K562 (cell line): ENCODE measurements around the gene SLC16A12. TPM values are rescaled to one million over a fixed set of nuclear protein-coding genes. Genes with fewer than 3 reads are reported as not detected.

Source experiments
- ATAC-seq: fragments of 200-7000 bp; cut with Tn5 transposase; 3 replicates; pipeline ENCODE4 v1.9.1; 2020; ENCODE audit warnings: moderate library complexity
- BruUV-seq: library from RNA; stranded (reverse); fragments of 400-500 nt; replicated peaks from 2 replicates; lab custom pipeline; 2021; lab: Mats Ljungman, UMichigan
- CTCF ChIA-PET: fragments of 300-600 bp; formaldehyde crosslinking; extraction: SDS; loops from one replicate; lab custom pipeline; 2021; ENCODE audit warnings: low intra/inter-chr PET ratio; lab: Yijun Ruan, JAX
- POLR2A ChIA-PET: fragments of 300-600, 350-650 bp; sonication (Branson Sonifier 250); formaldehyde crosslinking; extraction: SDS; loops from one replicate; lab custom pipeline; 2021; ENCODE audit warnings: antibody characterized with exemption, inconsistent platforms; lab: Yijun Ruan, JAX
- DNase-seq, 4 experiments: peaks; one replicate each; pipeline versions ENCODE4 v3.0.0 to v3.0.0-alpha.2; 2011 to 2018; ENCODE audit warnings: low spot score in 3 of 4, mixed read lengths in 3 of 4; ENCODE audit errors: extremely low read depth in 1 of 4
- FAIRE-seq: peaks from 2 replicates; lab custom pipeline; 2011; peaks lifted over from hg19 to GRCh38; lab: Jason Lieb, UNC
- H2AFZ ChIP-seq: 2 replicates; pipeline ENCODE4 v1.6.0; 2011; ENCODE audit warnings: low read depth, low read length, control low read depth, inconsistent platforms
- H3K27ac ChIP-seq: fragments of 200-600 bp; 3 replicates; pipeline ENCODE4 v1.8.0; 2011; ENCODE audit warnings: low read depth, mild to moderate bottlenecking, control low read depth, inconsistent platforms, low read length, moderate library complexity, mixed read lengths; ENCODE audit errors: extremely low read depth
- H3K27me3 ChIP-seq, 2 experiments: fragments of 300-600 bp in 1 of 2; 2 replicates in 1 of 2; 3 replicates in 1 of 2; pipeline versions ENCODE4 v1.6.0 to v1.8.0; 2011; ENCODE audit warnings: inconsistent platforms in 2 of 2, low read length in 2 of 2, mild to moderate bottlenecking in 1 of 2, mixed read lengths in 1 of 2, moderate library complexity in 1 of 2; ENCODE audit not compliant: control insufficient read depth in 2 of 2, insufficient read depth in 2 of 2
- H3K36me3 ChIP-seq: fragments of 300-600 bp; 3 replicates; pipeline ENCODE4 v1.8.0; 2011; ENCODE audit warnings: mild to moderate bottlenecking, low read length, inconsistent platforms; ENCODE audit not compliant: control insufficient read depth, insufficient read depth
- H3K4me1 ChIP-seq, 2 experiments: fragments of 200-600 bp in 1 of 2; replicated peaks in 1 of 2; 2 replicates in 1 of 2; 3 replicates in 1 of 2; pipeline versions ENCODE4 v1.5.1 to v1.8.0; 2011; ENCODE audit warnings: inconsistent platforms in 2 of 2, low read length in 2 of 2, mild to moderate bottlenecking in 1 of 2, mixed read lengths in 1 of 2, moderate library complexity in 1 of 2; ENCODE audit not compliant: control insufficient read depth in 2 of 2, insufficient read depth in 2 of 2
- H3K4me2 ChIP-seq: 2 replicates; pipeline ENCODE4 v1.6.1; 2011; ENCODE audit warnings: low read length, control low read depth, inconsistent platforms, mixed read lengths; ENCODE audit not compliant: insufficient read depth
- H3K4me3 ChIP-seq: fragments of 200-600 bp; sonication (generic), shearing (Covaris generic); 2 replicates; pipeline ENCODE4 v1.5.1; 2016; ENCODE audit warnings: control low read depth, inconsistent platforms
- H3K79me2 ChIP-seq: fragments of 200-600 bp; 3 replicates; pipeline ENCODE4 v1.8.0; 2011; ENCODE audit warnings: low read length, inconsistent platforms; ENCODE audit not compliant: control insufficient read depth, insufficient read depth
- H3K9ac ChIP-seq, 2 experiments: 2 replicates each; pipeline versions ENCODE4 v1.6.0 to v1.6.1; 2011; ENCODE audit warnings: low read depth in 2 of 2, low read length in 2 of 2, control low read depth in 1 of 2, inconsistent platforms in 1 of 2, mild to moderate bottlenecking in 1 of 2, mixed read lengths in 1 of 2; ENCODE audit not compliant: insufficient read depth in 1 of 2
- H3K9me1 ChIP-seq: one replicate; pipeline ENCODE4 v1.6.0; 2011; ENCODE audit warnings: inconsistent platforms, mild to moderate bottlenecking, low read length, moderate library complexity; ENCODE audit not compliant: control insufficient read depth, insufficient read depth
- H3K9me3 ChIP-seq: replicated peaks from 2 replicates; pipeline ENCODE4 v1.5.1; 2011; ENCODE audit warnings: low read depth, low read length, inconsistent platforms; ENCODE audit not compliant: control insufficient read depth, insufficient read depth
- H4K20me1 ChIP-seq: replicated peaks from 2 replicates; pipeline ENCODE4 v1.6.1; 2011; ENCODE audit warnings: low read length, inconsistent platforms, mixed read lengths; ENCODE audit not compliant: control insufficient read depth, insufficient read depth
- C11orf30 ChIP-seq: fragments of 450-650 bp; IDR thresholded peaks from 2 replicates; pipeline ENCODE4 v1.6.1; 2016; ENCODE audit warnings: low read depth, mild to moderate bottlenecking
- CXXC5 ChIP-seq: fragments of 250-450 bp; sonication (Bioruptor Pico); IDR thresholded peaks from 2 replicates; pipeline ENCODE4 v1.8.0; 2022; ENCODE audit warnings: inconsistent platforms, mild to moderate bottlenecking, moderate library complexity
- EZH2 ChIP-seq: IDR thresholded peaks from 2 replicates; pipeline ENCODE4 v1.6.1; 2012; ENCODE audit warnings: low read depth, mild to moderate bottlenecking, inconsistent platforms, low read length, borderline replicate concordance
- GATAD2A ChIP-seq: fragments of 450-650 bp; IDR thresholded peaks from 2 replicates; pipeline ENCODE4 v1.6.1; 2017
- HDAC1 ChIP-seq, 2 experiments: fragments of 450-650 bp; IDR thresholded peaks; 2 replicates each; pipeline ENCODE4 v1.6.1; 2016 to 2017; ENCODE audit warnings: inconsistent platforms in 1 of 2, mild to moderate bottlenecking in 1 of 2, moderate library complexity in 1 of 2
- MAFF ChIP-seq: IDR thresholded peaks from 2 replicates; pipeline ENCODE4 v1.6.1; 2012; ENCODE audit warnings: low read length, improper control_type of control experiment
- MAFG ChIP-seq: fragments of 450-650 bp; conservative IDR thresholded peaks from 2 replicates; pipeline ENCODE4 v1.6.1; 2016; ENCODE audit warnings: missing genetic modification characterization, missing compliant biosample characterization
- MECOM ChIP-seq: fragments of 250-450 bp; sonication (Bioruptor Pico); IDR thresholded peaks from 2 replicates; pipeline ENCODE4 v1.8.0; 2022; ENCODE audit warnings: inconsistent platforms
- NFE2 ChIP-seq: IDR thresholded peaks from 2 replicates; pipeline ENCODE4 v1.6.1; 2014; ENCODE audit warnings: antibody characterized with exemption, low read depth
- NFE2L1 ChIP-seq: fragments of 450-650 bp; IDR thresholded peaks from 2 replicates; pipeline ENCODE4 v1.6.1; 2016; ENCODE audit warnings: missing genetic modification characterization, low read depth, mild to moderate bottlenecking, missing compliant biosample characterization, moderate library complexity, borderline replicate concordance
- SMARCB1 ChIP-seq: IDR thresholded peaks from 2 replicates; pipeline ENCODE4 v1.6.1; 2011; ENCODE audit warnings: improper control_type of control experiment, low read depth; ENCODE audit not compliant: insufficient read length
- U2AF2 ChIP-seq: fragments of 200-400 bp; formaldehyde crosslinking; optimal IDR thresholded peaks from 2 replicates; pipeline ENCODE3; 2017; ENCODE audit warnings: low read depth, mild to moderate bottlenecking, low read length
- ZNF143 ChIP-seq: sonication (generic); formaldehyde crosslinking; IDR thresholded peaks from 2 replicates; pipeline ENCODE4 v1.9.0; 2022; ENCODE audit warnings: mild to moderate bottlenecking, missing genetic modification reagents
- ZNF24 ChIP-seq: fragments of 450-650 bp; IDR thresholded peaks from 2 replicates; pipeline ENCODE4 v1.6.1; 2016
- ZNF274 ChIP-seq: IDR thresholded peaks from 2 replicates; pipeline ENCODE4 v1.6.1; 2011; ENCODE audit warnings: low read depth, mild to moderate bottlenecking, low read length, moderate library complexity, borderline replicate concordance
- ZNF277 ChIP-seq: fragments of 250-450 bp; sonication (Bioruptor Pico); IDR thresholded peaks from 2 replicates; pipeline ENCODE4 v1.8.0; 2022; ENCODE audit warnings: inconsistent platforms, mild to moderate bottlenecking, moderate library complexity, borderline replicate concordance
- ZNF316 ChIP-seq: fragments of 450-650 bp; IDR thresholded peaks from 2 replicates; pipeline ENCODE4 v1.6.1; 2016
- ZNF408 ChIP-seq: fragments of 250-450 bp; sonication (Bioruptor Pico); IDR thresholded peaks from 2 replicates; pipeline ENCODE4 v1.4.0; 2020; ENCODE audit warnings: low read depth, mild to moderate bottlenecking, moderate library complexity
- WGBS: fragments of 100-300 bp; shearing (Covaris generic); methylation state at CpG from one replicate; pipeline ENCODE4 v1.1.6; 2016; ENCODE audit warnings: low coverage, mixed read lengths; ENCODE audit not compliant: insufficient coverage; ENCODE audit errors: missing lambda C conversion rate; 5-methylcytosine and 5-hydroxymethylcytosine counted together
- in situ Hi-C: fragments of 300-500 bp; cut with MboI; formaldehyde crosslinking; loops from 4 replicates; pipeline ENCODE4 v1.15.0; 2018; ENCODE audit warnings: inconsistent platforms, mixed read lengths
- intact Hi-C: fragments of 100-400 bp; cut with micrococcal nuclease; formaldehyde crosslinking; loops from 2 replicates; pipeline ENCODE4 v1.14.2; 2022
- polyA plus RNA-seq, 8 experiments: library from polyadenylated mRNA; depleted of rRNA in 4 of 8; stranded (reverse) in 5 of 8; unstranded in 3 of 8; fragments of >200 nt; fragmentation: Nextera tagmentation in 2 of 8; fragmentation: Illumina TruSeq in 1 of 8; extraction: Ambion mirVana in 2 of 8; extraction: Trizol in 1 of 8; gene quantifications; 2 replicates each; pipeline versions ENCODE4 v1.2.1 to v1.2.3, GENCODE V29; 2011 to 2014; ENCODE audit warnings: inconsistent platforms in 1 of 8, missing spikeins in 1 of 8
- total RNA-seq, 7 experiments: library from RNA; depleted of rRNA in 6 of 7; stranded (reverse); fragments of >200 nt in 6 of 7; fragmentation: Illumina TruSeq in 2 of 7; extraction: Trizol in 2 of 7; gene quantifications; 2 replicates each; pipeline versions ENCODE4 v1.2.1 to v1.2.3, GENCODE V29; 2011 to 2021; ENCODE audit warnings: low replicate concordance in 1 of 7

SLC16A12 gene
- total and polyA plus RNA-seq, 9 of the 15 experiments (the other 6 are each of a cell fraction or from before 2014, with no cell fraction given): not detected

GRCh38 chr10:89522463-89522862 is 12.9 kb downstream of the SLC16A12 start:
- H2AFZ ChIP-seq: no peak overlapping the region
- H3K9me1 ChIP-seq: no peaks in the 10 kb centered on the region
- no peaks in the 10 kb centered on the region for H4K20me1 ChIP-seq
- no peak overlapping the region for H3K4me3 ChIP-seq
- 0% methylated on average over 1 of the region's 1 CpG for WGBS
- no peak for DNase-seq
- CTCF ChIA-PET: no interaction called here
- TF ChIP-seq MAFF (peak; percentile 48), CXXC5 (CRISPR knock-in tag) (no peak), C11orf30 (peak; percentile 34), ZNF316 (peak; percentile 39), NFE2 (peak; percentile 59), GATAD2A (no peak), NFE2L1 (tag) (peak; percentile 62; the same call in 1 of the 2 replicates), MAFG (tag) (peak; percentile 81)
- TF ChIP-seq, all 486 proteins: peak for 6
- intact Hi-C loops: no loop called here
- POLR2A ChIA-PET: no interaction called here
- BruUV-seq: no TSS peak
- no peaks in the 10 kb centered on the region for H3K36me3 ChIP-seq
- H3K27ac ChIP-seq: no peak overlapping the region
- no peaks in the 10 kb centered on the region for H3K79me2 ChIP-seq
- no peak for FAIRE-seq
- ATAC-seq: no peak
- H3K4me1 ChIP-seq: no peaks in the 10 kb centered on the region
- 0 out of 5 replicates have a peak, but pooled peaks cover 3 to 4% of the 10 kb centered on the region in 2 experiments for H3K27me3 ChIP-seq
- in situ Hi-C loops: no loop called here
- no peak overlapping the region for H3K4me2 ChIP-seq
- H3K9ac ChIP-seq: no peak overlapping the region
- H3K9me3 ChIP-seq: no peaks in the 10 kb centered on the region

- POLR2A ChIA-PET: no interaction called here
These were observed 14.0 kb downstream of the SLC16A12 start for GRCh38 chr10:89521368-89521767.

More at GRCh38 chr10:89521368-89521767, 14.0 kb downstream of the SLC16A12 start:
- H3K4me3 ChIP-seq: no peak overlapping the region
- no peak overlapping the region for H3K4me2 ChIP-seq
- no peak for TF ChIP-seq MECOM (CRISPR knock-in tag)
- no peak for TF ChIP-seq ZNF408 (CRISPR knock-in tag)
- no peak for TF ChIP-seq ZNF274
- no peak for TF ChIP-seq HDAC1 (IDR thresholded peaks at IDR 0.05)
- no peak for TF ChIP-seq U2AF2
- no peak for TF ChIP-seq SMARCB1
- TF ChIP-seq ZNF143 (CRISPR knock-in tag): no peak
- TF ChIP-seq ZNF24: no peak
- TF ChIP-seq EZH2: no peak
- no peak for TF ChIP-seq ZNF277
- FAIRE-seq (no peak), DNase-seq (no peak), ATAC-seq (no peak)
- no peaks in the 10 kb centered on the region for H3K9me1 ChIP-seq
- BruUV-seq: no TSS peak
- no peaks in the 10 kb centered on the region for H3K36me3 ChIP-seq
- H3K9me3 ChIP-seq: no peaks in the 10 kb centered on the region
- no peaks in the 10 kb centered on the region for H3K4me1 ChIP-seq
- in situ Hi-C loops (no loop called here), intact Hi-C loops (no loop called here)
- no peaks in the 10 kb centered on the region for H3K79me2 ChIP-seq
- 0 out of 5 replicates have a peak, but pooled peaks cover 3 to 4% of the 10 kb centered on the region in 2 experiments for H3K27me3 ChIP-seq
- H2AFZ ChIP-seq: no peak overlapping the region
- H3K9ac ChIP-seq: no peak overlapping the region
- WGBS: 0% methylated on average over 1 of the region's 2 CpGs
- no peak overlapping the region for H3K27ac ChIP-seq
- H4K20me1 ChIP-seq: no peaks in the 10 kb centered on the region
- CTCF ChIA-PET: no interaction called here
